Neural progenitor cell (in vitro differentiated cells): ENCODE data around the gene AMPH.

Experiments used
- CTCF ChIP-seq: fragments of 200-600 bp; sonication (generic); IDR thresholded peaks from 2 replicates; pipeline ENCODE4 v1.5.1; 2017; ENCODE audit warnings: antibody characterized with exemption, mild to moderate bottlenecking
- EZH2 ChIP-seq: fragments of 200-600 bp; sonication (generic); IDR thresholded peaks from 2 replicates; pipeline ENCODE4 v1.6.1; 2017; ENCODE audit warnings: antibody characterized with exemption, mild to moderate bottlenecking, moderate library complexity
- EZH2phosphoT487 ChIP-seq: fragments of 200-600 bp; sonication (generic); IDR thresholded peaks from 2 replicates; pipeline ENCODE4 v1.6.1; 2017; ENCODE audit warnings: antibody characterized with exemption

GRCh38 chr7:38424750-38425463 is 206.3 kb downstream of the AMPH start:
- peak; percentile 12 for TF ChIP-seq CTCF
- no peak for TF ChIP-seq EZH2
- TF ChIP-seq EZH2phosphoT487: no peak
